Vein endothelial cell (primary cell): ENCODE measurements around the gene HNRNPH1. TPM values are rescaled to one million over a fixed set of nuclear protein-coding genes. Genes with fewer than 3 reads are reported as not detected.

Source experiments
- small RNA-seq: library from RNA; depleted of rRNA; stranded (forward); fragments of <200 nt; gene quantifications from one replicate; pipeline ENCODE3, GENCODE V24; 2012
- total RNA-seq: library from RNA; depleted of rRNA; stranded (reverse); fragments of >200 nt; gene quantifications from 2 replicates; pipeline ENCODE4 v1.2.3, GENCODE V29; 2012

Gene HNRNPH1
- 442 and 529 TPM in 2 replicates for total RNA-seq

GRCh38 chr5:179623003-179623905, at the start of gene HNRNPH1:
Gene HNRNPH1, minus strand, starts transcription at chr5:179623671. Its CDS starts 538 bp downstream, at chr5:179623133.

Small RNAs within 50 kb of the gene (small RNA-seq; reads per million reads assigned to genes)
- gene RF00017: not detected

Other genes starting within 250 kb of the HNRNPH1 start
- gene RUFY1, start 73.1 kb downstream of the HNRNPH1 start, total RNA-seq: 36.7 and 44.1 TPM in 2 replicates
- gene CBY3, start 57.4 kb upstream of the HNRNPH1 start, total RNA-seq: not detected in 2 replicates
- 651 and 801 TPM in 2 replicates for gene CANX, start 75.3 kb upstream of the HNRNPH1 start, total RNA-seq
- 14.7 and 15.2 TPM in 2 replicates for gene MAML1, start 109.2 kb upstream of the HNRNPH1 start, total RNA-seq
- gene LTC4S, start 170.3 kb upstream of the HNRNPH1 start, total RNA-seq: 0.57 and 1.3 TPM in 2 replicates
- 167 and 174 TPM in 2 replicates for gene MGAT4B, start 183.2 kb upstream of the HNRNPH1 start, total RNA-seq
- gene SQSTM1, start 197.2 kb upstream of the HNRNPH1 start, total RNA-seq: 470 and 485 TPM in 2 replicates
- gene MRNIP, start 235.1 kb upstream of the HNRNPH1 start, total RNA-seq: 7.5 and 12.1 TPM in 2 replicates